Heart right ventricle (tissue), 16 donors: ENCODE data around the gene ADAM33. TPM values are rescaled to one million over a fixed set of nuclear protein-coding genes. Genes with fewer than 3 reads are reported as not detected.
A peak's percentile ranks its signal among the peaks of the same experiment; 100 is the strongest.

ENCODE experiments used
- ATAC-seq, 8 donors: fragments of 200-7000 bp; cut with Tn5 transposase; one replicate each; pipeline ENCODE4 v1.9.1; 2020; ENCODE audit warnings: mild to moderate bottlenecking in 8 of 8, moderate library complexity in 8 of 8, moderate number of reproducible peaks in 1 of 8
- DNase-seq, 2 donors: peaks; one replicate each; pipeline ENCODE4 v3.0.0-alpha.2; 2020
- H3K27ac ChIP-seq, 10 donors: fragments of 200-600 bp; sonication (generic) in 2 of 10; one replicate each; pipeline versions ENCODE4 v1.5.0 to v1.8.0; 2020 to 2022; ENCODE audit warnings: mild to moderate bottlenecking in 3 of 10
- H3K27me3 ChIP-seq, 7 donors: fragments of 200-600 bp; one replicate each; pipeline ENCODE4 v1.8.0; 2021 to 2022; ENCODE audit warnings: mild to moderate bottlenecking in 2 of 7
- H3K36me3 ChIP-seq, 9 donors: fragments of 200-600 bp; sonication (generic) in 1 of 9; one replicate each; pipeline versions ENCODE4 v1.5.0 to v1.8.0; 2020 to 2022; ENCODE audit warnings: mild to moderate bottlenecking in 2 of 9
- H3K4me1 ChIP-seq, 9 donors: fragments of 200-600 bp; sonication (generic) in 1 of 9; one replicate each; pipeline versions ENCODE4 v1.5.0 to v1.8.0; 2020 to 2022; ENCODE audit warnings: mild to moderate bottlenecking in 4 of 9
- H3K4me3 ChIP-seq, 10 donors: fragments of 200-600 bp; sonication (generic) in 2 of 10; one replicate each; pipeline versions ENCODE4 v1.5.0 to v1.8.0; 2020 to 2022; ENCODE audit warnings: mild to moderate bottlenecking in 7 of 10, moderate library complexity in 2 of 10
- H3K9me3 ChIP-seq, 11 donors: fragments of 200-600 bp in 10 of 11; sonication (generic) in 2 of 11; one replicate each; pipeline versions ENCODE4 v1.5.0 to v1.8.0; 2013 to 2022; ENCODE audit warnings: mild to moderate bottlenecking in 2 of 11, control low read depth in 1 of 11, moderate library complexity in 1 of 11
- CTCF ChIP-seq, 9 donors: fragments of 200-600 bp; sonication (generic) in 2 of 9; IDR thresholded peaks; one replicate each; pipeline versions ENCODE4 v1.5.0 to v1.8.0; 2021 to 2022; ENCODE audit warnings: antibody characterized with exemption in 9 of 9, mild to moderate bottlenecking in 5 of 9, moderate library complexity in 1 of 9
- WGBS, 2 donors: extraction: QIAGEN DNeasy Blood & Tissue Kit; methylation state at CpG; one replicate each; pipeline ENCODE4 v1.1.7; 2013; ENCODE audit warnings: inconsistent platforms in 1 of 2; 5-methylcytosine and 5-hydroxymethylcytosine counted together
- intact Hi-C, 10 donors: fragments of 100-400 bp; cut with DNase I; formaldehyde crosslinking; loops; one replicate each; pipeline versions ENCODE4 v1.11.1 to v1.14.2; 2022
- polyA plus RNA-seq, 2 donors: library from polyadenylated mRNA; stranded (reverse); fragments of 200-250 nt; gene quantifications; one replicate each; pipeline ENCODE4 v1.2.3, GENCODE V29; 2013
- total RNA-seq, 10 donors: library from RNA; stranded (reverse); fragmentation: NEBNext Ultra II Directional in 3 of 10; extraction: Animal tissue kit (Norgen Biotek cat#: 25700) in 3 of 10; gene quantifications; one replicate each; pipeline versions ENCODE4 v1.2.1 to v1.2.4, GENCODE V29; 2021 to 2023
- donor health status: Arrhythmogenic right ventricular cardiomyopathy.
- donor health status: ischemic (EF 13 %, LVEDD 7.1; RV severe dilation, severe dysfunction).
- donor health status: healthy with polysubstance abuse.
- donor health status: DM: no; HTN: yes; CAD: no.
- donor health status: DM: no; HTN: no; CAD: no.
- donor health status: ischemic (EF 25% LVEDD 6.9; RV normal size, moderate dysfunction).
- donor health status: ischemic (EF 25% LVEDD 5.7; RV mildly dilated, moderate dysfunction).
- donor health status: healthy.
- donor health status: DM: yes; HTN: yes; CAD: no.
- donor health status: Ischemic cardiomyopathy.
- donor health status: ischemic (EF 35%, LVEDD 5.7; RV mildly dilated, moderate dysfunction).
- donor health status: nonischemic (EF 11% LVEDD 7.7; RV severe dilation, severe dysfunction).
- donor health status: DM: yes; HTN: yes; CAD: no.
- donor health status: PGD.
- donor health status: ischemic (EF 29% LVEDD 5.4; RV normal size, mild dysfunction).
- donor health status: nonischemic (EF 23%, LVEDD 6.1; RV moderate dilation, normal function).

The ADAM33 gene
- total and polyA plus RNA-seq, 12 donors: 1.6 to 71.8 (median 4.5) TPM

GRCh38 chr20:3652676-3653596 lies 28.9 kb downstream of the ADAM33 start:
- Histone ChIP-seq H3K27ac (peak overlapping the region in 1 of 10 donors; percentile 52), H3K36me3 (peaks cover 0 to 31% (median 14%) of the 10 kb centered on the region in 9 donors), H3K4me1 (peaks cover 0 to 17% (median 0%) of the 10 kb centered on the region in 9 donors), H3K27me3 (peaks cover 0 to 10% (median 0%) of the 10 kb centered on the region in 7 donors), H3K9me3 (peaks cover 0 to 14% (median 0%) of the 10 kb centered on the region in 11 donors), H3K4me3 (no peak overlapping the region)
- 80 to 81% methylated on average over 10 of the region's 10 CpGs for WGBS, 2 donors
- TF ChIP-seq CTCF (IDR thresholded peaks at IDR 0.05): no peak
- DNase-seq (no peak), ATAC-seq (no peak)
- intact Hi-C loops: no loop called here

DNA sequence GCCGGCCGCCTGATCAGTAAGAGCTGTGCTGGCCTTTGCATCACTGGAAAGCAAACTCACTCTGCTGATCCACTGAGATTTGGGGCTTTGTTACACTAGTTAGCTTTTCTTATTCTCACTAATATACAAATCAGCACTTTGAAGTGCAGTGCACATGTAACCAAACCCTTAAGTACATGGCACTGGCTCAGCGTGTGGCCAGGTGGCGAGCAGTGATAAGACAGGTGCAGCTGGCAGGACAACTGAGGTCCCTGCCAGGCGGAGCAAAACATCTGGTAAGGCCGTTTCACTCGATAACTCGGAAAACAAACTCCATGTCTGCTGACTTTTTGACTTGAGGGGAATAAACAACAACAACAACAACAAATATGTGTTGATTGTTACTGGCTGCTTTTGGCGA lies 29.6 kb downstream of the ADAM33 start:
- DNase-seq (no peak), ATAC-seq (no peak)
- 85 to 93% methylated on average over 9 of the region's 9 CpGs for WGBS, 2 donors
- Histone ChIP-seq H3K27me3 (peaks cover 0 to 4% (median 0%) of the 10 kb centered on the region in 7 donors), H3K4me1 (peaks cover 0 to 17% (median 0%) of the 10 kb centered on the region in 9 donors), H3K27ac (no peak overlapping the region), H3K36me3 (peaks cover 0 to 38% (median 14%) of the 10 kb centered on the region in 9 donors), H3K9me3 (peaks cover 0 to 14% (median 0%) of the 10 kb centered on the region in 11 donors), H3K4me3 (no peak overlapping the region)
- intact Hi-C loops: no loop called here
- no peak for TF ChIP-seq CTCF (IDR thresholded peaks at IDR 0.05)

- Histone ChIP-seq H3K27ac (no peak overlapping the region), H3K27me3 (no peaks in the 10 kb centered on the region), H3K36me3 (peaks cover 0 to 46% (median 20%) of the 10 kb centered on the region in 9 donors), H3K4me1 (peaks cover 0 to 17% (median 0%) of the 10 kb centered on the region in 9 donors), H3K4me3 (no peak overlapping the region), H3K9me3 (peaks cover 0 to 14% (median 0%) of the 10 kb centered on the region in 11 donors)
- no peak for TF ChIP-seq CTCF (IDR thresholded peaks at IDR 0.05)
- ATAC-seq (no peak), DNase-seq (no peak)
- WGBS, 2 donors: 76 to 85% methylated on average over 9 of the region's 9 CpGs
- intact Hi-C loops: no loop called here
These were observed 30.4 kb downstream of the ADAM33 start for GRCh38 chr20:3651204-3651962.

DNA sequence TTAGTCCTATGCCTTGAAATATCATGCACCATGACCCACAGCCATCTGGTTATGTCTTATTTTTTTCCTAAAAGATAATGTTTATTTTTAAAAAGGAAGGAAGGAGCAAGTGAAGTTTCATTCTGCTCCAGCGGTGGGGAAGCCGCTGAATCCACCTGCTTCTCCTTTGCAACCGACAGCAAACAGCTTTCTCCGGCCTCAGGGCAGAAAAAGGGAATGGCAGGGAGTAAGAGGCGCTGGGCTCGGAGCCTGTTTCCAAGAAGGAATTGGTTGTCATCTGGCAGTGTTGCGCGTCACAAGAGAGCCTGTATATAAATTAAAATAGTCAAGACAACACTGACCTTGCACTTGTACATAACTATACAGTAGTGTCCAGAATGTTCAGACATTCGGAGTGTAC lies 32.9 kb downstream of the ADAM33 start:
- Histone ChIP-seq H3K9me3 (peaks cover 0 to 9% (median 0%) of the 10 kb centered on the region in 11 donors), H3K27ac (no peak overlapping the region), H3K36me3 (peaks cover 0 to 69% (median 30%) of the 10 kb centered on the region in 9 donors), H3K27me3 (no peaks in the 10 kb centered on the region), H3K4me3 (no peak overlapping the region), H3K4me1 (peaks cover 0 to 17% (median 0%) of the 10 kb centered on the region in 9 donors)
- no peak for DNase-seq
- 93 to 95% methylated on average over 9 of the region's 9 CpGs for WGBS, 2 donors
- intact Hi-C loops: no loop called here
- ATAC-seq: no peak
- no peak for TF ChIP-seq CTCF (IDR thresholded peaks at IDR 0.05)
